Measurements from ENCODE around the gene DTYMK. TPM values are rescaled to one million over a fixed set of nuclear protein-coding genes. Genes with fewer than 3 reads are reported as not detected.

Gene DTYMK
- total and polyA plus RNA-seq, 2 of the 8 experiments (the other 6 are each of a cell fraction or from before 2014, with no cell fraction given), result 58.3 to 69.9 TPM

DNA sequence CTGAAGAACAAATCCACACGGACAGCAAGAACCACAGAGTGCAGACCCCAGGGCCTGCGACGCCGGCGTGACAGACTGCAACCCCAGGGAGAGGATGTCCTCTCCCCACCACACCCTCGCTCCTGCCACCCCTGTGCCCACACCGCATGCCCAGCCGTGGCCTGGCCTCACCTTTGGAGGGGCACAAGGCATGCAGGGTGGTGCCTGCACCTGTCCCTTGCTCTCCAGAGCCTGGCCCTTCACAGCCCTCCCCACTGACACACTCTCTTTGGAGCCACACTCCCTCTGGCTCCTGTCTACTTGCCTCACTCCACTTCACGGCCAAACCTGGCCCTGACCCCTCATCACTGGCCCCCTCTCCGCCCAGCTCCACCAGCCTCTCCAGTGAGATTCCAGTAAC is 58.9 kb downstream of the DTYMK start:
- H3K27ac ChIP-seq (ENCODE audit: low read depth, low read length), result no peak overlapping the region
- H3K9me3 ChIP-seq (ENCODE audit: insufficient read depth in 2 of 2, low read depth in 1 of 2, low read length in 1 of 2), result no peaks in the 10 kb centered on the region
- H3K4ac ChIP-seq (replicated peaks; ENCODE audit: insufficient read length, low read depth, low read length), result no peak overlapping the region
- H3K4me2 ChIP-seq (ENCODE audit: insufficient read depth in 1 of 2, low read depth in 2 of 2, low read length in 2 of 2), result no peak overlapping the region
- peaks cover 0 to 42% of the 10 kb centered on the region in 2 experiments; a peak in 2 of 4 replicates for H3K79me2 ChIP-seq (ENCODE audit: control insufficient read depth in 1 of 2, insufficient read depth in 2 of 2, low read length in 2 of 2)
- H3K27me3 ChIP-seq (replicated peaks in 1 of 4; ENCODE audit: control insufficient read depth in 3 of 4, extremely low read depth in 1 of 4, insufficient read depth in 3 of 4, low read length in 3 of 4), result no peaks in the 10 kb centered on the region
- H2BK5ac ChIP-seq (ENCODE audit: low read depth, low read length), result no peak overlapping the region
- H3K56ac ChIP-seq (replicated peaks; ENCODE audit: insufficient read length, low read depth, low read length), result no peak overlapping the region
- ChIA-PET POLR2A (ENCODE audit: partially characterized antibody) (no interaction called here), CTCF (ENCODE audit: partially characterized antibody) (no interaction called here)
- no peak overlapping the region for H2BK15ac ChIP-seq (ENCODE audit: low read length)
- no peak overlapping the region for H3K14ac ChIP-seq (ENCODE audit: insufficient read length)
- 91% methylated on average over 10 of the region's 10 CpGs; no CpG with 5 or more reads in 1 of the 2 experiments for WGBS, 2 experiments (ENCODE audit: extremely low coverage in 1 of 2, insufficient coverage in 1 of 2, insufficient read length in 1 of 2, insufficient replicate concordance in 2 of 2, low coverage in 1 of 2, low lambda C conversion rate in 2 of 2, missing lambda C conversion rate in 1 of 2)
- no peak for FAIRE-seq
- no peak for DNase-seq (ENCODE audit: low read depth in 1 of 2, low spot score in 2 of 2)
- no peak overlapping the region for H3K4me3 ChIP-seq (ENCODE audit: extremely low read depth in 1 of 4, insufficient read depth in 2 of 4, low read depth in 3 of 4, low read length in 4 of 4)
- no peaks in the 10 kb centered on the region for H3K23me2 ChIP-seq (ENCODE audit: low read depth, low read length)
- H3K9ac ChIP-seq (replicated peaks in 1 of 4; ENCODE audit: extremely low read depth in 1 of 4, low read depth in 3 of 4, low read length in 3 of 4), result no peak overlapping the region; a peak in 1 of 7 replicates
- no peak overlapping the region for H2AFZ ChIP-seq (ENCODE audit: low read length)
- no peak overlapping the region for H2AK5ac ChIP-seq (ENCODE audit: low read depth, low read length)
- peaks cover 9% of the 10 kb centered on the region for H3K79me1 ChIP-seq (ENCODE audit: low read depth, low read length)
- H2BK20ac ChIP-seq (ENCODE audit: low read length), result no peak overlapping the region
- no peak overlapping the region for H2BK120ac ChIP-seq (replicated peaks; ENCODE audit: low read depth, low read length)
- no peaks in the 10 kb centered on the region for H3K4me1 ChIP-seq (replicated peaks in 1 of 4; ENCODE audit: control insufficient read depth in 3 of 4, insufficient read depth in 4 of 4, low read length in 3 of 4)
- no peak overlapping the region for H2BK12ac ChIP-seq (ENCODE audit: low read depth, low read length)
- no peak overlapping the region for H4K8ac ChIP-seq (ENCODE audit: extremely low read depth, insufficient read depth, low read length)
- peaks cover 2 to 11% of the 10 kb centered on the region in 2 experiments for H4K20me1 ChIP-seq (replicated peaks in 1 of 2; ENCODE audit: control insufficient read depth in 1 of 2, insufficient read depth in 2 of 2, low read length in 2 of 2)
- peaks cover 0 to 18% (median 5%) of the 10 kb centered on the region in 4 experiments; a peak in 6 of 8 replicates for H3K36me3 ChIP-seq (ENCODE audit: control insufficient read depth in 2 of 4, insufficient read depth in 4 of 4, low read length in 3 of 4)
- H3K23ac ChIP-seq (ENCODE audit: insufficient read length), result no peak overlapping the region
- H3K18ac ChIP-seq (ENCODE audit: extremely low read depth, low read length), result no peak overlapping the region
- H4K5ac ChIP-seq (ENCODE audit: insufficient read length, low read depth, low read length), result no peak overlapping the region
- H4K91ac ChIP-seq (replicated peaks; ENCODE audit: insufficient read length, low read length), result no peak overlapping the region
- no peak for TF ChIP-seq KDM4A (IDR thresholded peaks at IDR 0.05; ENCODE audit: low read depth, low read length, severe bottlenecking)
- no peak for TF ChIP-seq TCF12 (IDR thresholded peaks at IDR 0.05; ENCODE audit: low read depth, low read length)
- no peak for TF ChIP-seq YY1 (IDR thresholded peaks at IDR 0.05; ENCODE audit: low read depth, low read length)
- no peak for TF ChIP-seq CHD1 (IDR thresholded peaks at IDR 0.05; ENCODE audit: low read depth, low read length)
- TF ChIP-seq GABPA (IDR thresholded peaks at IDR 0.05; ENCODE audit: borderline replicate concordance, insufficient read depth, low read length), result no peak
